ENCODE data around the gene RBMS1.

DNA sequence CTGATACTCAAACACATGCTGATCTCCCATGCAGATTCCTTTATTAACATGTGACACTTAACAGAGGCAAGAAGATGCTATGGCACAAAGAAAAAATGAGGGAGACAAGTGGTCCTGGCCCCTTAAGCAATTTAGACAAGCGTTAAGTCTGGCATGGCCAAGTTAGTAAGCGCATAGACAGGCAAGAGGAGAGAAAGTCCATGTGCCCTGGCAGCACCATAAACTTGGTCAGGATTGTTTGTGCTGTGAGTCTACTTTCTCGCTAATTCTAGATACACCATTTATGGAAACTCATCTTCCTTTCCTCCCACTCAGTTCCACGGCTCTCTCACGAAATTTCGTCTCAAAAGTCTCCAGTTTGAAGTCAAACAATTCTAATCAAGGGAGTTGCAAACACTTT lies 138.9 kb downstream of the RBMS1 start:
- TF ChIP-seq CTCF (IDR thresholded peaks at IDR 0.05) (no peak), POLR2A (IDR thresholded peaks at IDR 0.05) (no peak)

Measured in lower leg skin (tissue), 3 donors.